ENCODE data around the gene ATP10D. TPM values are rescaled to one million over a fixed set of nuclear protein-coding genes. Genes with fewer than 3 reads are reported as not detected.

Gene ATP10D
- total RNA-seq, 1 experiment from 2014 or later = 27.4 TPM

GRCh38 chr4:47490550-47490949, 5.5 kb downstream of the ATP10D start:
- Histone ChIP-seq H3K27ac (ENCODE audit: low read length) (no peak overlapping the region), H3K9ac (ENCODE audit: low read length) (no peak overlapping the region), H2AFZ (ENCODE audit: low read length) (no peak overlapping the region), H3K4me2 (ENCODE audit: low read depth, low read length, poor library complexity, severe bottlenecking) (peak overlapping the region; percentile 40), H4K20me1 (ENCODE audit: insufficient read depth, low read depth, low read length) (no peaks in the 10 kb centered on the region), H3K79me2 (ENCODE audit: low read length) (peaks cover 75% of the 10 kb centered on the region), H3K4me3 (ENCODE audit: low read length) (no peak overlapping the region), H3K4me1 (ENCODE audit: low read length) (peaks cover 79% of the 10 kb centered on the region), H3K27me3 (ENCODE audit: low read length) (no peaks in the 10 kb centered on the region), H3K36me3 (ENCODE audit: insufficient read depth, low read length) (no peaks in the 10 kb centered on the region), H3K9me2 (replicated peaks; ENCODE audit: insufficient read depth, low read length) (no peaks in the 10 kb centered on the region), H3K9me3 (ENCODE audit: low read length) (no peaks in the 10 kb centered on the region)
- peak; percentile 79 for DNase-seq

- Histone ChIP-seq H3K27ac (ENCODE audit: low read length) (peak overlapping the region; percentile 49), H3K9me3 (ENCODE audit: low read length) (no peaks in the 10 kb centered on the region), H2AFZ (ENCODE audit: low read length) (no peak overlapping the region), H3K4me1 (ENCODE audit: low read length) (peaks cover 61% of the 10 kb centered on the region), H3K9me2 (replicated peaks; ENCODE audit: insufficient read depth, low read length) (no peaks in the 10 kb centered on the region), H4K20me1 (ENCODE audit: insufficient read depth, low read depth, low read length) (no peaks in the 10 kb centered on the region), H3K36me3 (ENCODE audit: insufficient read depth, low read length) (no peaks in the 10 kb centered on the region), H3K79me2 (ENCODE audit: low read length) (peaks cover 64% of the 10 kb centered on the region), H3K9ac (ENCODE audit: low read length) (peak overlapping the region; percentile 36), H3K4me2 (ENCODE audit: low read depth, low read length, poor library complexity, severe bottlenecking) (peak overlapping the region; percentile 47), H3K27me3 (ENCODE audit: low read length) (no peaks in the 10 kb centered on the region), H3K4me3 (ENCODE audit: low read length) (peak overlapping the region; percentile 6)
- no peak for DNase-seq
Measured at GRCh38 chr4:47493238-47494123, 8.4 kb downstream of the ATP10D start.

GRCh38 chr4:47494124-47494430, 9.0 kb downstream of the ATP10D start:
- H3K27me3 ChIP-seq (ENCODE audit: low read length) = no peaks in the 10 kb centered on the region
- no peaks in the 10 kb centered on the region for H3K9me3 ChIP-seq (ENCODE audit: low read length)
- H3K4me1 ChIP-seq (ENCODE audit: low read length) = peaks cover 61% of the 10 kb centered on the region
- no peak overlapping the region for H2AFZ ChIP-seq (ENCODE audit: low read length)
- H3K79me2 ChIP-seq (ENCODE audit: low read length) = peaks cover 65% of the 10 kb centered on the region
- H3K4me3 ChIP-seq (ENCODE audit: low read length) = peak overlapping the region; percentile 6; the same call in 1 of the 2 replicates
- DNase-seq = no peak
- H3K9ac ChIP-seq (ENCODE audit: low read length) = peak overlapping the region; percentile 36; the same call in 1 of the 2 replicates
- H4K20me1 ChIP-seq (ENCODE audit: insufficient read depth, low read depth, low read length) = no peaks in the 10 kb centered on the region
- peak overlapping the region; percentile 47 for H3K4me2 ChIP-seq (ENCODE audit: low read depth, low read length, poor library complexity, severe bottlenecking)
- H3K9me2 ChIP-seq (replicated peaks; ENCODE audit: insufficient read depth, low read length) = no peaks in the 10 kb centered on the region
- H3K36me3 ChIP-seq (ENCODE audit: insufficient read depth, low read length) = no peaks in the 10 kb centered on the region
- H3K27ac ChIP-seq (ENCODE audit: low read length) = peak overlapping the region; percentile 49

GRCh38 chr4:47498899-47499298, 13.8 kb downstream of the ATP10D start:
- Histone ChIP-seq H3K4me1 (ENCODE audit: low read length) (peaks cover 42% of the 10 kb centered on the region), H3K36me3 (ENCODE audit: insufficient read depth, low read length) (no peaks in the 10 kb centered on the region), H2AFZ (ENCODE audit: low read length) (no peak overlapping the region), H3K9me2 (replicated peaks; ENCODE audit: insufficient read depth, low read length) (no peaks in the 10 kb centered on the region), H4K20me1 (ENCODE audit: insufficient read depth, low read depth, low read length) (no peaks in the 10 kb centered on the region), H3K9ac (ENCODE audit: low read length) (no peak overlapping the region), H3K9me3 (ENCODE audit: low read length) (no peaks in the 10 kb centered on the region), H3K4me3 (ENCODE audit: low read length) (peak overlapping the region; percentile 48), H3K79me2 (ENCODE audit: low read length) (peaks cover 47% of the 10 kb centered on the region), H3K27me3 (ENCODE audit: low read length) (no peaks in the 10 kb centered on the region), H3K4me2 (ENCODE audit: low read depth, low read length, poor library complexity, severe bottlenecking) (peak overlapping the region; percentile 81), H3K27ac (ENCODE audit: low read length) (peak overlapping the region; percentile 74)
- DNase-seq = no peak

GRCh38 chr4:47499700-47500099, 14.6 kb downstream of the ATP10D start:
- Histone ChIP-seq H3K9me2 (replicated peaks; ENCODE audit: insufficient read depth, low read length) (no peaks in the 10 kb centered on the region), H3K9ac (ENCODE audit: low read length) (peak overlapping the region; percentile 8; the same call in 1 of the 2 replicates), H3K27ac (ENCODE audit: low read length) (peak overlapping the region; percentile 74), H3K79me2 (ENCODE audit: low read length) (peaks cover 39% of the 10 kb centered on the region), H2AFZ (ENCODE audit: low read length) (no peak overlapping the region), H3K4me3 (ENCODE audit: low read length) (peak overlapping the region; percentile 48), H4K20me1 (ENCODE audit: insufficient read depth, low read depth, low read length) (no peaks in the 10 kb centered on the region), H3K4me1 (ENCODE audit: low read length) (peaks cover 36% of the 10 kb centered on the region), H3K9me3 (ENCODE audit: low read length) (no peaks in the 10 kb centered on the region), H3K36me3 (ENCODE audit: insufficient read depth, low read length) (no peaks in the 10 kb centered on the region), H3K4me2 (ENCODE audit: low read depth, low read length, poor library complexity, severe bottlenecking) (peak overlapping the region; percentile 81), H3K27me3 (ENCODE audit: low read length) (no peaks in the 10 kb centered on the region)
- DNase-seq = peak; percentile 83

GRCh38 chr4:47500776-47501175, 15.7 kb downstream of the ATP10D start:
- H3K4me3 ChIP-seq (ENCODE audit: low read length) = no peak overlapping the region
- H3K4me2 ChIP-seq (ENCODE audit: low read depth, low read length, poor library complexity, severe bottlenecking) = peak overlapping the region; percentile 81
- H3K27me3 ChIP-seq (ENCODE audit: low read length) = no peaks in the 10 kb centered on the region
- no peaks in the 10 kb centered on the region for H4K20me1 ChIP-seq (ENCODE audit: insufficient read depth, low read depth, low read length)
- H3K9ac ChIP-seq (ENCODE audit: low read length) = no peak overlapping the region
- no peaks in the 10 kb centered on the region for H3K9me3 ChIP-seq (ENCODE audit: low read length)
- DNase-seq = no peak
- H3K9me2 ChIP-seq (replicated peaks; ENCODE audit: insufficient read depth, low read length) = no peaks in the 10 kb centered on the region
- peak overlapping the region; percentile 74; the same call in 1 of the 2 replicates for H3K27ac ChIP-seq (ENCODE audit: low read length)
- no peaks in the 10 kb centered on the region for H3K36me3 ChIP-seq (ENCODE audit: insufficient read depth, low read length)
- no peak overlapping the region for H2AFZ ChIP-seq (ENCODE audit: low read length)
- H3K4me1 ChIP-seq (ENCODE audit: low read length) = peaks cover 32% of the 10 kb centered on the region
- H3K79me2 ChIP-seq (ENCODE audit: low read length) = peaks cover 38% of the 10 kb centered on the region

- H3K36me3 ChIP-seq (ENCODE audit: insufficient read depth, low read length) = no peaks in the 10 kb centered on the region
- 0 out of 2 replicates have a peak, but pooled peaks cover 2% of the 10 kb centered on the region for H4K20me1 ChIP-seq (ENCODE audit: insufficient read depth, low read depth, low read length)
- no peaks in the 10 kb centered on the region for H3K9me2 ChIP-seq (replicated peaks; ENCODE audit: insufficient read depth, low read length)
- H3K9ac ChIP-seq (ENCODE audit: low read length) = no peak overlapping the region
- no peak for DNase-seq
- no peaks in the 10 kb centered on the region for H3K9me3 ChIP-seq (ENCODE audit: low read length)
- peaks cover 40% of the 10 kb centered on the region for H3K79me2 ChIP-seq (ENCODE audit: low read length)
- no peak overlapping the region for H2AFZ ChIP-seq (ENCODE audit: low read length)
- H3K27me3 ChIP-seq (ENCODE audit: low read length) = no peaks in the 10 kb centered on the region
- H3K4me3 ChIP-seq (ENCODE audit: low read length) = no peak overlapping the region
- H3K4me2 ChIP-seq (ENCODE audit: low read depth, low read length, poor library complexity, severe bottlenecking) = no peak overlapping the region
- peaks cover 31% of the 10 kb centered on the region for H3K4me1 ChIP-seq (ENCODE audit: low read length)
- H3K27ac ChIP-seq (ENCODE audit: low read length) = no peak overlapping the region
Measured at GRCh38 chr4:47505147-47505546, 20.1 kb downstream of the ATP10D start.

- no peak overlapping the region for H3K4me3 ChIP-seq (ENCODE audit: low read length)
- peaks cover 31% of the 10 kb centered on the region for H3K4me1 ChIP-seq (ENCODE audit: low read length)
- no peaks in the 10 kb centered on the region for H3K9me2 ChIP-seq (replicated peaks; ENCODE audit: insufficient read depth, low read length)
- H3K4me2 ChIP-seq (ENCODE audit: low read depth, low read length, poor library complexity, severe bottlenecking) = no peak overlapping the region
- no peak overlapping the region for H3K27ac ChIP-seq (ENCODE audit: low read length)
- no peak overlapping the region for H2AFZ ChIP-seq (ENCODE audit: low read length)
- no peaks in the 10 kb centered on the region for H3K36me3 ChIP-seq (ENCODE audit: insufficient read depth, low read length)
- no peak for DNase-seq
- 0 out of 2 replicates have a peak, but pooled peaks cover 2% of the 10 kb centered on the region for H4K20me1 ChIP-seq (ENCODE audit: insufficient read depth, low read depth, low read length)
- H3K9me3 ChIP-seq (ENCODE audit: low read length) = no peaks in the 10 kb centered on the region
- H3K79me2 ChIP-seq (ENCODE audit: low read length) = peaks cover 40% of the 10 kb centered on the region
- no peaks in the 10 kb centered on the region for H3K27me3 ChIP-seq (ENCODE audit: low read length)
- H3K9ac ChIP-seq (ENCODE audit: low read length) = no peak overlapping the region
Measured at GRCh38 chr4:47505666-47506065, 20.6 kb downstream of the ATP10D start.
